Caco-2 (cell line): ENCODE measurements around the gene CDS1. TPM values are rescaled to one million over a fixed set of nuclear protein-coding genes. Genes with fewer than 3 reads are reported as not detected.

Source experiments
- BruUV-seq: library from RNA; stranded (reverse); fragments of 400-500 nt; replicated peaks from 2 replicates; lab custom pipeline; 2021; lab: Mats Ljungman, UMichigan
- CTCF ChIA-PET: fragments of 300-600 bp; sonication (Branson Sonifier 250); formaldehyde crosslinking; loops from one replicate; lab custom pipeline; 2022; ENCODE audit warnings: antibody characterized with exemption; lab: Charles Lee
- POLR2A ChIA-PET: fragments of 300-600 bp; sonication (Branson Sonifier 250); formaldehyde crosslinking; loops from one replicate; lab custom pipeline; 2022; ENCODE audit warnings: antibody characterized with exemption; lab: Charles Lee
- DNase-seq, 2 experiments: peaks; one replicate each; pipeline versions ENCODE4 v3.0.0 to v3.0.0-alpha.2; 2020 to 2022
- H3K27me3 ChIP-seq: replicated peaks from 2 replicates; pipeline ENCODE4 v1.6.0; 2011; ENCODE audit warnings: low read length; ENCODE audit not compliant: control insufficient read depth, insufficient read depth
- H3K36me3 ChIP-seq: 2 replicates; pipeline ENCODE4 v1.5.1; 2011; ENCODE audit warnings: low read length; ENCODE audit not compliant: control insufficient read depth, insufficient read depth
- H3K4me1 ChIP-seq: fragments of 250-450 bp; sonication (Bioruptor Pico); 2 replicates; pipeline ENCODE4 v1.5.1; 2020; ENCODE audit warnings: mild to moderate bottlenecking
- H3K4me3 ChIP-seq: 2 replicates; pipeline ENCODE4 v1.5.1; 2011; ENCODE audit warnings: low read depth, mild to moderate bottlenecking, control low read depth, low read length
- H3K9me3 ChIP-seq: fragments of 250-450 bp; sonication (Bioruptor Pico); 2 replicates; pipeline ENCODE4 v1.5.1; 2020; ENCODE audit warnings: mild to moderate bottlenecking, moderate library complexity
- H3K27ac Mint-ChIP-seq: one replicate; pipeline ENCODE4 v1.8.0; 2022; ENCODE audit warnings: mixed read lengths; ENCODE audit not compliant: unreplicated experiment
- H3K27me3 Mint-ChIP-seq: one replicate; pipeline ENCODE4 v1.8.0; 2022; ENCODE audit warnings: mixed read lengths; ENCODE audit not compliant: insufficient read depth, unreplicated experiment
- H3K36me3 Mint-ChIP-seq: one replicate; pipeline ENCODE4 v1.8.0; 2022; ENCODE audit warnings: mild to moderate bottlenecking, mixed read lengths; ENCODE audit not compliant: insufficient read depth, unreplicated experiment
- H3K4me1 Mint-ChIP-seq: one replicate; pipeline ENCODE4 v1.8.0; 2022; ENCODE audit warnings: low read depth, mixed read lengths; ENCODE audit not compliant: unreplicated experiment
- H3K4me3 Mint-ChIP-seq: one replicate; pipeline ENCODE4 v1.8.0; 2022; ENCODE audit warnings: mild to moderate bottlenecking, moderate library complexity, mixed read lengths; ENCODE audit not compliant: unreplicated experiment
- H3K9me3 Mint-ChIP-seq: one replicate; pipeline ENCODE4 v1.8.0; 2022; ENCODE audit warnings: mixed read lengths; ENCODE audit not compliant: unreplicated experiment
- CTCF ChIP-seq, 2 experiments: fragments of 200-600 bp in 1 of 2; IDR thresholded peaks; 1 replicate in 1 of 2; 2 replicates in 1 of 2; pipeline versions ENCODE4 v1.5.1 to v1.8.0; 2011 to 2022; ENCODE audit warnings: antibody characterized with exemption in 1 of 2, control low read depth in 1 of 2, inconsistent platforms in 1 of 2, low read depth in 1 of 2, low read length in 1 of 2, mild to moderate bottlenecking in 1 of 2, moderate library complexity in 1 of 2; ENCODE audit not compliant: insufficient read depth in 1 of 2, severe bottlenecking in 1 of 2, unreplicated experiment in 1 of 2
- intact Hi-C: fragments of 100-400 bp; cut with micrococcal nuclease; formaldehyde crosslinking; loops from one replicate; pipeline ENCODE4 v1.10.0; 2022; ENCODE audit not compliant: unreplicated experiment
- total RNA-seq: library from RNA; stranded (reverse); gene quantifications from 2 replicates; pipeline ENCODE4 v1.2.3, GENCODE V29; 2022

The CDS1 gene
- total RNA-seq, 1 experiment from 2014 or later, result 18.1 TPM

GRCh38 chr4:84579403-84579776, 3.5 kb upstream of the CDS1 start:
- Mint-ChIP-seq H3K27me3 (no peaks in the 10 kb centered on the region), H3K36me3 (peaks cover 7% of the 10 kb centered on the region), H3K4me1 (peaks cover 13% of the 10 kb centered on the region), H3K27ac (no peak overlapping the region), H3K4me3 (no peak overlapping the region), H3K9me3 (no peaks in the 10 kb centered on the region)
- no peak for DNase-seq
- H3K27me3 ChIP-seq, result no peaks in the 10 kb centered on the region
- no peaks in the 10 kb centered on the region for H3K36me3 ChIP-seq
- H3K4me3 ChIP-seq, result no peak overlapping the region
- ChIA-PET CTCF (interaction anchor here (1.2 kb wide), 1 partner anchor 127 kb away, joined by 4 read pairs; no protein-coding TSS in a partner anchor), POLR2A (no interaction called here)
- H3K4me1 ChIP-seq, result peaks cover 18% of the 10 kb centered on the region
- intact Hi-C loops, result no loop called here
- BruUV-seq, result no TSS peak
- H3K9me3 ChIP-seq, result no peaks in the 10 kb centered on the region
- no peak for TF ChIP-seq CTCF (IDR thresholded peaks at IDR 0.05; ENCODE audit: insufficient read depth in 1 of 2, low read depth in 1 of 2, low read length in 1 of 2, severe bottlenecking in 1 of 2, unreplicated experiment in 1 of 2)

GRCh38 chr4:84582302-84582987, 482 bp upstream of the CDS1 start:
- Mint-ChIP-seq H3K36me3 (peaks cover 18% of the 10 kb centered on the region), H3K27ac (peak overlapping the region; percentile 90), H3K4me1 (peaks cover 34% of the 10 kb centered on the region), H3K4me3 (peak overlapping the region; percentile 73), H3K27me3 (no peaks in the 10 kb centered on the region), H3K9me3 (peaks cover 14% of the 10 kb centered on the region)
- CTCF ChIA-PET, result no interaction called here
- H3K4me3 ChIP-seq, result peak overlapping the region; percentile 80
- TF ChIP-seq CTCF (IDR thresholded peaks at IDR 0.05; ENCODE audit: insufficient read depth in 1 of 2, low read depth in 1 of 2, low read length in 1 of 2, severe bottlenecking in 1 of 2, unreplicated experiment in 1 of 2), result no peak
- intact Hi-C loops, result loop anchor here (1.0 to 5.0 kb wide), 2 partner anchors 11 to 115 kb away; no protein-coding TSS in a partner anchor
- peak; percentile 97 to 99 for DNase-seq
- no TSS peak for BruUV-seq
- no peaks in the 10 kb centered on the region for H3K36me3 ChIP-seq
- POLR2A ChIA-PET, result interaction anchor here (0.7 to 0.8 kb wide), 2 partner anchors 11 to 14 kb away, joined by 3 to 5 read pairs; no protein-coding TSS in a partner anchor
- H3K27me3 ChIP-seq, result no peaks in the 10 kb centered on the region
- peaks cover 34% of the 10 kb centered on the region for H3K4me1 ChIP-seq
- H3K9me3 ChIP-seq, result no peaks in the 10 kb centered on the region

GRCh38 chr4:84583876-84584380, 1.0 kb downstream of the CDS1 start:
- POLR2A ChIA-PET, result no interaction called here
- Mint-ChIP-seq H3K27ac (peak overlapping the region; percentile 90), H3K27me3 (no peaks in the 10 kb centered on the region), H3K9me3 (peaks cover 18% of the 10 kb centered on the region), H3K4me1 (peaks cover 37% of the 10 kb centered on the region), H3K36me3 (peaks cover 24% of the 10 kb centered on the region), H3K4me3 (peak overlapping the region; percentile 73)
- CTCF ChIA-PET, result no interaction called here
- intact Hi-C loops, result loop anchor here (5.0 kb wide), 1 partner anchor 113 kb away; no protein-coding TSS in a partner anchor
- Histone ChIP-seq H3K36me3 (no peaks in the 10 kb centered on the region; the same call in 1 of the 2 replicates), H3K4me3 (peak overlapping the region; percentile 80), H3K27me3 (no peaks in the 10 kb centered on the region), H3K9me3 (peaks cover 3% of the 10 kb centered on the region; the same call in 1 of the 2 replicates), H3K4me1 (peaks cover 31% of the 10 kb centered on the region)
- DNase-seq, result no peak
- no TSS peak for BruUV-seq
- TF ChIP-seq CTCF (IDR thresholded peaks at IDR 0.05; ENCODE audit: insufficient read depth in 1 of 2, low read depth in 1 of 2, low read length in 1 of 2, severe bottlenecking in 1 of 2, unreplicated experiment in 1 of 2), result peak in 1 of 2 experiments; percentile 11
